ENCODE measurements around the gene ACE. TPM values are rescaled to one million over a fixed set of nuclear protein-coding genes. Genes with fewer than 3 reads are reported as not detected.

Gene ACE
- total RNA-seq, 1 experiment from 2014 or later: 7.8 TPM

DNA sequence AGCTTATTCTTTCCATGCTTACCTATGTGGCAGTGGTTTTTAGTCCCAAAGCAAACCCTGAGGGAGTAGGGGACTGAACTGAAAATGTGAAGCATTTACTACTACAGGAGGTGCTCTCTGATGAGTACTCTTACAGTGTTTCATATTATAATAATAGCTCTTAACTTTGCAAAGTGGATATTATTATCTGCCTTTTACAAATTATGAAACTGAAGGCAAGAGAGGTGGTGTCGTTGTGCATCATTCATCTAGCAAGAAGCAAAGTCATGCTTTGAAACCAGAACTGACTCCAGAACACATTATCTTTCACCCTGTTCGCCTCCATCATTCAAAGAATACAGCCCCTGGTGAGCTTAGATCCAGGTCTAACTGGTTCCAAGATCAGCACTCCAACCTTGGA lies 38.1 kb downstream of the ACE start:
- no peak overlapping the region for H3K4me3 Mint-ChIP-seq
- H3K9me3 Mint-ChIP-seq: no peaks in the 10 kb centered on the region
- ATAC-seq (no peak), DNase-seq (ENCODE audit: low spot score) (no peak)
- H3K27me3 Mint-ChIP-seq (ENCODE audit: low read depth): no peaks in the 10 kb centered on the region
- CTCF ChIA-PET: no interaction called here
- POLR2A ChIA-PET: no interaction called here
- H3K27ac Mint-ChIP-seq: no peak overlapping the region
- peaks cover under 1% of the 10 kb centered on the region; the same call in 1 of the 2 replicates for H3K4me1 Mint-ChIP-seq
- TF ChIP-seq FOXJ3 (CRISPR knock-in tag; IDR thresholded peaks at IDR 0.05; ENCODE audit: borderline replicate concordance): no peak
- H3K36me3 Mint-ChIP-seq: no peaks in the 10 kb centered on the region

DNA sequence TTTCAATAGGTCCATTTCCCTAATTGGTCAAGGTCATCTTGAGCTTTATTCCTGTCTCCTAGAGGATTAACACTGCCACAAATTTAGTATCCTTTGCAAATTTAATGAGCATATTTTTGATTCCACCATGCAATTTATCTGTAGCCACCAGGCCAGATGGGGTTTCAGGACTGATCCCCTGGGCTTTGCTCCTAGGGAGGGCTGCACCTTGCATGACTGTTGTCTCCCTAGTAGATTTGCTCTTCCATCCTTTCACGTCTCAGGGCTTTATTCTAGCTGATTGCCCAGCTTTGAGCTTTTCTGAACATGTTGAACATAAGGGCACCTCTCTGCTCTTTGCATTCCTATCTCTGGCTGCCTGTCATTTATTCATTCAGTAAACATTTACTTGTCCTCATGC lies 38.6 kb downstream of the ACE start:
- ChIA-PET CTCF (no interaction called here), POLR2A (no interaction called here)
- Mint-ChIP-seq H3K27me3 (ENCODE audit: low read depth) (no peaks in the 10 kb centered on the region), H3K4me3 (no peak overlapping the region), H3K27ac (no peak overlapping the region), H3K36me3 (no peaks in the 10 kb centered on the region), H3K4me1 (peaks cover 5% of the 10 kb centered on the region), H3K9me3 (no peaks in the 10 kb centered on the region)
- TF ChIP-seq ZNF423 (CRISPR knock-in tag; IDR thresholded peaks at IDR 0.05) (no peak), ZNF416 (CRISPR knock-in tag; IDR thresholded peaks at IDR 0.05) (no peak), ZNF219 (CRISPR knock-in tag; IDR thresholded peaks at IDR 0.05; ENCODE audit: borderline replicate concordance) (no peak), ZNF121 (CRISPR knock-in tag; IDR thresholded peaks at IDR 0.05) (no peak), EMX1 (CRISPR knock-in tag; IDR thresholded peaks at IDR 0.05) (no peak), MYBL2 (CRISPR knock-in tag; IDR thresholded peaks at IDR 0.05) (no peak), RORB (CRISPR knock-in tag; IDR thresholded peaks at IDR 0.05) (no peak), ZBTB21 (CRISPR knock-in tag; IDR thresholded peaks at IDR 0.05; ENCODE audit: borderline replicate concordance) (no peak), SOX15 (CRISPR knock-in tag; IDR thresholded peaks at IDR 0.05) (no peak), ZNF138 (CRISPR knock-in tag; conservative IDR thresholded peaks at IDR 0.05) (no peak), CREM (CRISPR knock-in tag; IDR thresholded peaks at IDR 0.05) (no peak), ETV6 (CRISPR knock-in tag; IDR thresholded peaks at IDR 0.05) (no peak), ELF4 (CRISPR knock-in tag; IDR thresholded peaks at IDR 0.05; ENCODE audit: low read depth) (no peak)
- TF ChIP-seq, protein P1, sequence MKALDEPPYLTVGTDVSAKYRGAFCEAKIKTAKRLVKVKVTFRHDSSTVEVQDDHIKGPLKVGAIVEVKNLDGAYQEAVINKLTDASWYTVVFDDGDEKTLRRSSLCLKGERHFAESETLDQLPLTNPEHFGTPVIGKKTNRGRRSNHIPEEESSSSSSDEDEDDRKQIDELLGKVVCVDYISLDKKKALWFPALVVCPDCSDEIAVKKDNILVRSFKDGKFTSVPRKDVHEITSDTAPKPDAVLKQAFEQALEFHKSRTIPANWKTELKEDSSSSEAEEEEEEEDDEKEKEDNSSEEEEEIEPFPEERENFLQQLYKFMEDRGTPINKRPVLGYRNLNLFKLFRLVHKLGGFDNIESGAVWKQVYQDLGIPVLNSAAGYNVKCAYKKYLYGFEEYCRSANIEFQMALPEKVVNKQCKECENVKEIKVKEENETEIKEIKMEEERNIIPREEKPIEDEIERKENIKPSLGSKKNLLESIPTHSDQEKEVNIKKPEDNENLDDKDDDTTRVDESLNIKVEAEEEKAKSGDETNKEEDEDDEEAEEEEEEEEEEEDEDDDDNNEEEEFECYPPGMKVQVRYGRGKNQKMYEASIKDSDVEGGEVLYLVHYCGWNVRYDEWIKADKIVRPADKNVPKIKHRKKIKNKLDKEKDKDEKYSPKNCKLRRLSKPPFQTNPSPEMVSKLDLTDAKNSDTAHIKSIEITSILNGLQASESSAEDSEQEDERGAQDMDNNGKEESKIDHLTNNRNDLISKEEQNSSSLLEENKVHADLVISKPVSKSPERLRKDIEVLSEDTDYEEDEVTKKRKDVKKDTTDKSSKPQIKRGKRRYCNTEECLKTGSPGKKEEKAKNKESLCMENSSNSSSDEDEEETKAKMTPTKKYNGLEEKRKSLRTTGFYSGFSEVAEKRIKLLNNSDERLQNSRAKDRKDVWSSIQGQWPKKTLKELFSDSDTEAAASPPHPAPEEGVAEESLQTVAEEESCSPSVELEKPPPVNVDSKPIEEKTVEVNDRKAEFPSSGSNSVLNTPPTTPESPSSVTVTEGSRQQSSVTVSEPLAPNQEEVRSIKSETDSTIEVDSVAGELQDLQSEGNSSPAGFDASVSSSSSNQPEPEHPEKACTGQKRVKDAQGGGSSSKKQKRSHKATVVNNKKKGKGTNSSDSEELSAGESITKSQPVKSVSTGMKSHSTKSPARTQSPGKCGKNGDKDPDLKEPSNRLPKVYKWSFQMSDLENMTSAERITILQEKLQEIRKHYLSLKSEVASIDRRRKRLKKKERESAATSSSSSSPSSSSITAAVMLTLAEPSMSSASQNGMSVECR (CRISPR knock-in tag; IDR thresholded peaks at IDR 0.05; ENCODE audit: borderline replicate concordance): no peak
- TF ChIP-seq, protein P2, sequence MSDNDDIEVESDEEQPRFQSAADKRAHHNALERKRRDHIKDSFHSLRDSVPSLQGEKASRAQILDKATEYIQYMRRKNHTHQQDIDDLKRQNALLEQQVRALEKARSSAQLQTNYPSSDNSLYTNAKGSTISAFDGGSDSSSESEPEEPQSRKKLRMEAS (CRISPR knock-in tag; IDR thresholded peaks at IDR 0.05): no peak
- DNase-seq (ENCODE audit: low spot score) (no peak), ATAC-seq (no peak)

DNA sequence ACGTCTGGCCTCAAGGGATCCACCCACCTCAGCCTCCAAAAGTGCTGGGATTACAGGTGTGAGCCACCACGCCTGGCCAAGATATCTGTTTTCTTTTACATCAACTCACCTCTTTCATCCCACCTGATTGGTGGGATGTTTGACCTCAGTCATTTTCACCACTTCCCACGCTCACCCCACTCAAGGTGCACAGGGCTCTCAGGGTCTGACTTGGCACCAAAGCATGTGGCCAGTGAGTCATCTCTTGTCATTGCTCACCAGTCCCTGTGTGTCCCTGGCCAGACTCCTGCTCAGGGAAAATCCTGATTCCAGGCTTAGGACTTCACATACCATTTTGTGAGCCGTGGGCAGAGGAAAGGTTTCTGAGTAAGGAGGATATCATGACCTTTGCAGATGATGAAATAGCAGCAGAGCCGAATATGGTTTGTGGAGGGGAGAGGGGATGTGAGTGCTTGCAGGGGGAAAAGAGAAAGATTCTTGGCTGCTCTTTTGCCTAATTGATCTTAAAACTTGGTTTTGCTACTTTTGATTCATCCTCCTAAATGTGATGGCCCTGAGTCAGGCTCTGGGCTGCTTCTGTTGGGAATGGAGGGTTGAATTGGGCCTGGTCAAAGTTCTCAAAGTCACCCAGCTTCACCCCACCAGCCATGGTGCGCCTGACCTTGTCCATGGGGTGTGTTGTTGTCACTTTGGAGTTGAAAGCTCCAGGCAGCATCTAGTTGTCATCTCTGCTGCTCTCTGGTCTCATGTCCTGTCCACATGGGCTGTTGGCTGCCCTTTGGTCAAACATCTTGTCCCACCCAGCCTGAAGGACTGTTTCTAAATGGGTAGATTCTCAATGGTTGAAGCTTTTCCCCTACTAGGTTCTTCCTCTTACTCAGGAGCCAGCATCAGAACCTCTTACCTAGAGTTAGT lies 40.3 kb downstream of the ACE start:
- ChIA-PET CTCF (no interaction called here), POLR2A (no interaction called here)
- ATAC-seq: no peak
- H3K9me3 Mint-ChIP-seq: no peaks in the 10 kb centered on the region
- H3K4me3 Mint-ChIP-seq: no peak overlapping the region
- H3K27me3 Mint-ChIP-seq (ENCODE audit: low read depth): no peaks in the 10 kb centered on the region
- no peak for DNase-seq (ENCODE audit: low spot score)
- TF ChIP-seq NR2C2 (CRISPR knock-in tag; IDR thresholded peaks at IDR 0.05): no peak
- TF ChIP-seq, protein P3, sequence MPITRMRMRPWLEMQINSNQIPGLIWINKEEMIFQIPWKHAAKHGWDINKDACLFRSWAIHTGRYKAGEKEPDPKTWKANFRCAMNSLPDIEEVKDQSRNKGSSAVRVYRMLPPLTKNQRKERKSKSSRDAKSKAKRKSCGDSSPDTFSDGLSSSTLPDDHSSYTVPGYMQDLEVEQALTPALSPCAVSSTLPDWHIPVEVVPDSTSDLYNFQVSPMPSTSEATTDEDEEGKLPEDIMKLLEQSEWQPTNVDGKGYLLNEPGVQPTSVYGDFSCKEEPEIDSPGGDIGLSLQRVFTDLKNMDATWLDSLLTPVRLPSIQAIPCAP (CRISPR knock-in tag; IDR thresholded peaks at IDR 0.05): no peak
- TF ChIP-seq, protein P4, sequence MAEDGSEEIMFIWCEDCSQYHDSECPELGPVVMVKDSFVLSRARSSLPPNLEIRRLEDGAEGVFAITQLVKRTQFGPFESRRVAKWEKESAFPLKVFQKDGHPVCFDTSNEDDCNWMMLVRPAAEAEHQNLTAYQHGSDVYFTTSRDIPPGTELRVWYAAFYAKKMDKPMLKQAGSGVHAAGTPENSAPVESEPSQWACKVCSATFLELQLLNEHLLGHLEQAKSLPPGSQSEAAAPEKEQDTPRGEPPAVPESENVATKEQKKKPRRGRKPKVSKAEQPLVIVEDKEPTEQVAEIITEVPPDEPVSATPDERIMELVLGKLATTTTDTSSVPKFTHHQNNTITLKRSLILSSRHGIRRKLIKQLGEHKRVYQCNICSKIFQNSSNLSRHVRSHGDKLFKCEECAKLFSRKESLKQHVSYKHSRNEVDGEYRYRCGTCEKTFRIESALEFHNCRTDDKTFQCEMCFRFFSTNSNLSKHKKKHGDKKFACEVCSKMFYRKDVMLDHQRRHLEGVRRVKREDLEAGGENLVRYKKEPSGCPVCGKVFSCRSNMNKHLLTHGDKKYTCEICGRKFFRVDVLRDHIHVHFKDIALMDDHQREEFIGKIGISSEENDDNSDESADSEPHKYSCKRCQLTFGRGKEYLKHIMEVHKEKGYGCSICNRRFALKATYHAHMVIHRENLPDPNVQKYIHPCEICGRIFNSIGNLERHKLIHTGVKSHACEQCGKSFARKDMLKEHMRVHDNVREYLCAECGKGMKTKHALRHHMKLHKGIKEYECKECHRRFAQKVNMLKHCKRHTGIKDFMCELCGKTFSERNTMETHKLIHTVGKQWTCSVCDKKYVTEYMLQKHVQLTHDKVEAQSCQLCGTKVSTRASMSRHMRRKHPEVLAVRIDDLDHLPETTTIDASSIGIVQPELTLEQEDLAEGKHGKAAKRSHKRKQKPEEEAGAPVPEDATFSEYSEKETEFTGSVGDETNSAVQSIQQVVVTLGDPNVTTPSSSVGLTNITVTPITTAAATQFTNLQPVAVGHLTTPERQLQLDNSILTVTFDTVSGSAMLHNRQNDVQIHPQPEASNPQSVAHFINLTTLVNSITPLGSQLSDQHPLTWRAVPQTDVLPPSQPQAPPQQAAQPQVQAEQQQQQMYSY (CRISPR knock-in tag; IDR thresholded peaks at IDR 0.05): no peak
- H3K4me1 Mint-ChIP-seq: peaks cover 21% of the 10 kb centered on the region
- H3K27ac Mint-ChIP-seq: no peak overlapping the region
- no peaks in the 10 kb centered on the region for H3K36me3 Mint-ChIP-seq
